GM19438 (cell line): ENCODE measurements around the gene HNRNPA1.
"Not testable (repeated sequence)": the region's sequence is repeated elsewhere in the genome, so short reads cannot be mapped to it uniquely, and the experiment has no call there.

Experiments
- ATAC-seq: cut with Tn5 transposase; IDR thresholded peaks from one replicate; pipeline ENCODE4 v1.9.1; 2021; ENCODE audit warnings: low read depth; ENCODE audit not compliant: unreplicated experiment

HNRNPA1 gene

DNA sequence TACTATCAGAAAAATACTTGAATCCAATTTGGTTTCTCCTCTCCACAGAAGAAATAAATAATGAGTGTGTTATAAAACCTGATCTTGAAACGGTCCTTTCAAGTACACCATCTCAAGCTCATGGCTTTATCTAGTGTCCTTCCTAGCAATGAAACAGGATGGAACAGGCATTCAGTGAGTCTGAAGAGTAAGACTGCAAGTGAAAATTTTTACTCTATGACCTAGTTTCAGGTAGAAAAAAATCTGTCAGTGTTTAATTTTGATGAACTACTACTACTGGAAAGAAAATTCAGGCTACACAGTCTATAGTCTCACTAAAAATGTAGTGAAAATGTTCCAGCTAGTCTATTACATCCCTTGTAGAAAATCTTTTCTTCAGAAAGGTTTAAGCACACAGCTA lies 8.3 kb upstream of the HNRNPA1 start:
- no peak for ATAC-seq

GRCh38 chr12:54273981-54274380 lies 6.5 kb upstream of the HNRNPA1 start:
- ATAC-seq = no peak

DNA sequence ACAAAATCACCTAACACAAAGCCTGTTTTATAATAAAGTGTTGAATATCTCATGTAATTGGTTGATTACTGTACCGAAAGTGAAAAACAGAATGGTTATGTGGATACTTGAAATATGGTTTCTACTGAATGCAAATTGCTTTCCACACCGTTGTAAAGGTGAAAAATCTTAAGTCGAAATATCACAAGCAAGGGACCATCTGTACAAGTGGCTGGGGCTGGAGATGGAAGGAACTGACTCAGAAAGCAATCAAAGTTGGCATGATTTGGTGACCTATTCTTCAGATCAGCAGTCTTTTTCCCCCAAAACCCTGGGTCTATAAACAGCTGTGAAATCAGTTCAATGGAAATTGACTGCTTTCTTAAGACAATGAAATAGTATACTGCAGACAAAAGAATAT lies 4.2 kb upstream of the HNRNPA1 start:
- ATAC-seq = no peak

DNA sequence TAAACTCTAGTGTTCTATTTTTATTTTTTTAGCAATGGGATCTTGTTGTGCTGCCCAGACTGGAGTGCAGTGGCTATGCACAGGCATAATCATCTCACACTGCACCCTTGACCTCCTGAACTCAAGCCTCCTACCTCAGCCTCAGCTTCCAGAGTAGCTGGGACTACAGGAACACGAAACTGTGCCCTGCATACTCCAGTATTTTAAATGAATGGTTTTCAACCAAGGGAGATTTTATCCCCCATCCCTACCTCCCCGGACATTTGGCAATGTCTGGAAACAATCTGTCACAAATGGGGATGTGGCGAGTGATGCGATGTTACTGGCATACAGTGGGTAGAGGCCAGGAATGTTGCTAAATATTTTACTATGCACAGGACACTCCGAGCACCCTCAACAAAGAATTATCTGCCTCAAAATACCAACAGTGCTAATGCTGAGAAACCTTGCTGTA lies 2.7 kb upstream of the HNRNPA1 start:
- ATAC-seq = no peak

DNA sequence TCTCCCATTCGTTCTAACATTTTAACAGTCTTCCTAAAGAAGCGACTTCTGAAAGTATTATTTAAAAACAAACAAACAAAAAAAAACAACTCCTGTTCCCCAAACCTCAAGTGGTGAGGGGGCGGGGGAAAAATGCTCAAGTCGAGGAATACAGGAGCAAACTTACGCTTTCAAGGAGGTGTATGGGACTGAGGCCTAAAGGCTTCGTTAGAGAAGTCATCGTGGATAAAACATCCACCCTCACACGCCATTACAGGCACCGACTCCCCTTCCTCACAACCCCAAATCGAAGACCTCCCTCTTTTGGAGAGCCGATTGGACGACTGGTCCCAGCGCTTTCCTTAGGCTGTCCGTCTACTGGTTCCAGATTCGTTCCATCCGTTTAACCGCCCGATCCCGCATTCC lies 1.3 kb upstream of the HNRNPA1 start:
- ATAC-seq = no peak

GRCh38 chr12:54279632-54280467 lies 676 bp upstream of the HNRNPA1 start, which contains the start of gene CBX5:
CBX5 (minus strand) TSS chr12:54280122; CDS start chr12:54257650, 22,472 bp downstream.
- ATAC-seq = peak; percentile 65

- not testable (repeated sequence) for ATAC-seq
Measured at GRCh38 chr12:54281261-54281638, 724 bp downstream of the HNRNPA1 start.

DNA sequence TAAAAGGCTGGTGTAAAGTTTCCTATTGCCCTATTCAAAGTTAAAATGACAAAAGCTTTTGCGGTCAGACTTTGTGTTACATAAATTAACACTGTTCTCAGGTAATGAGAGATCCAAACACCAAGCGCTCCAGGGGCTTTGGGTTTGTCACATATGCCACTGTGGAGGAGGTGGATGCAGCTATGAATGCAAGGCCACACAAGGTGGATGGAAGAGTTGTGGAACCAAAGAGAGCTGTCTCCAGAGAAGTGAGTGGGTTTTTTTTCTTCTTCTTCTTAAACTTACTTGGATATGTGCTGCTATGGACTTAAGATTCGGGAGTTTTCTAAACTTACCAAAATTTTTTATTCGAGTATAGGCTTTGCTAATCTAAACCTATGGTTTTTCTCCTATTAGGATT lies 1.2 kb downstream of the HNRNPA1 start:
- not testable (repeated sequence) for ATAC-seq

DNA sequence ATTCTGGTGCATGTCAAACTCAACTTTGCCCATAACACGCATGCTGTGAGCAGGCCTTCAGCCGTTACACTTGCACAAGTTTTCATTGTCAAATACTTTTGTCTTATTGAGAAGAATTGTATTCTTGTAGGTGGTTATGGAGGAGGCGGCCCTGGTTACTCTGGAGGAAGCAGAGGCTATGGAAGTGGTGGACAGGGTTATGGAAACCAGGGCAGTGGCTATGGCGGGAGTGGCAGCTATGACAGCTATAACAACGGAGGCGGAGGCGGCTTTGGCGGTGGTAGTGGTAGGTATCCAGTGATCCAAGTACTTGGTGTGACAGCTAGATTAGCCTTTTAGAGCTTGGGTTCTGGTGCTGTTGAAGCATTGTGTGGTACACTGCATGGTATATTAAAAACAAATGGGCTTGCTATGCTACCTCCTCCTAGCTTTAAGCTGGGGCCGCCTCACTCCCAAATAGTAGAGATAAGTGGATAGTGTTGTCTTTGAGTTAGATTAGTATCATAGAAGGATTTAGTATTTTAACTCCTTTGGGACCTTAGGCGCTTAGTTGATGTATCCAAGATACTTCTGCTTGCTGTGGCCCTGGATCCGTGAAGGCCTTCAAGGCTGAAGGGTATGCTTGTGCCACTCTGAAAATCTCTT lies 2.5 kb downstream of the HNRNPA1 start:
- ATAC-seq = no peak

DNA sequence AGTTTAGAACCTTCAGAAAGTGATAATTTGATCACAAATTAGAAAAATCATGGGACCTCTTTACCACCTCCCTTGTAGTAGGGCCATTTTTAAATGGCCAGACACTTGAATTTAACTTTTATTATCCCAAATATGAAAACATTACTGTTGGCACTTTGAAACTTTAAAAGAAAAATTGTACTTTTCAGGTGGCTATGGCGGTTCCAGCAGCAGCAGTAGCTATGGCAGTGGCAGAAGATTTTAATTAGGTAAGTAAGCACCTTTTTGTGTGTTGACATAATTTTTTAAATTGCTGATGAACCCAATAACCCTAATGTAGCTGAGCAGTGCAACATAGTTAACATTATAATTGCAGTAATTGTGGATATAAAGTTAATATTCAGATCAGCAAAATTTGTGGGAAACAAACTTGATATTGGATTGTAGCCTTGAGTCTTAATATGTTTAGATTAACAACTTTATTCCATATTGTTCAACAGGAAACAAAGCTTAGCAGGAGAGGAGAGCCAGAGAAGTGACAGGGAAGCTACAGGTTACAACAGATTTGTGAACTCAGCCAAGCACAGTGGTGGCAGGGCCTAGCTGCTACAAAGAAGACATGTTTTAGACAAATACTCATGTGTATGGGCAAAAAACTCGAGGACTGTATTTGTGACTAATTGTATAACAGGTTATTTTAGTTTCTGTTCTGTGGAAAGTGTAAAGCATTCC lies 3.7 kb downstream of the HNRNPA1 start:
- not testable (repeated sequence) for ATAC-seq

GRCh38 chr12:54285150-54286041 lies 4.9 kb downstream of the HNRNPA1 start:
- ATAC-seq = no peak

GRCh38 chr12:54286042-54287030 lies 5.8 kb downstream of the HNRNPA1 start:
- ATAC-seq = no peak

DNA sequence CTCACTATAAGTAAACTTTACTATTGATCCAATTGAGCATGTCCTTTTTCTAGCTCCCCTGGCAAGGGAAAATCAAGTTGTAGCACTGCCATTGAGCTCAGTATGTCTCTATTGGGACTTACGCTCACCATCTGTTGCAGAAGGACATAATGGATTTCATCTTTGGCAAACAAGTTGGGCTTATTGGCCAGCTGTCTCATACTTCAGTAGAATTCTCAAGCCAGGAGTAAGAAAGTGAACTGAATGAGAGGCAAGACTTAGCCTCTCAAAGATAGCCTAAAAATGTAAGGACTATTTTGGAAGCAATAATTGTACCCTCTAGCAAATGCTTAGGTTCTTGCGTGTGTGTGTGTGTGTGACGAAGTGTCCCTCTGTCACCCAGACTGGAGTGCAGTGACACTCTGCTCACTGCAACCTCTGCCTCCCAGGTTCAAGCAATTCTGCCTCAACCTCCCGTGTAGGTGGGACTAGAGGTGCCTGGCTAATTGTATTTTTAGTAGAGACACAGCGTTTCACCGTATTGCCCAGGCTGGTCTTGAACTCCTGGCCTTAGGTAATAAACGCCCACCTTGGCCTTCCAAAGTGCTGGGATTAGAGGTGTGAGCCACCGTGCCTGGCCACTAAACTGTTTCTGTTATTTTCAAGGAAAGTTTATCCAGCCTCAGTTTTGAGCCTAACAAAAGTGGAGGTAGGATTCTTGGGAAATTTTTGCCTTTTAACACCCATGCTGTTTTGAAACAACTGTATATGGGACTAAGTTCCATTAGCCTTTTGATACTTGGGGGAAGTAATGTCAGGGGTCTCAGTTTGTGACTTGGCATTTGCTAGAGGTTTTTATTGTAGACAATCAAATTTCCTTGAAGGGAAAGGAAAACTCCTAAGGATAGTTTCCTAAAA lies 7.0 kb downstream of the HNRNPA1 start:
- ATAC-seq = no peak

GRCh38 chr12:54292083-54292930 lies 11.8 kb downstream of the HNRNPA1 start:
- no peak for ATAC-seq

- ATAC-seq = no peak
Measured at GRCh38 chr12:54292931-54293241, 12.4 kb downstream of the HNRNPA1 start.

DNA sequence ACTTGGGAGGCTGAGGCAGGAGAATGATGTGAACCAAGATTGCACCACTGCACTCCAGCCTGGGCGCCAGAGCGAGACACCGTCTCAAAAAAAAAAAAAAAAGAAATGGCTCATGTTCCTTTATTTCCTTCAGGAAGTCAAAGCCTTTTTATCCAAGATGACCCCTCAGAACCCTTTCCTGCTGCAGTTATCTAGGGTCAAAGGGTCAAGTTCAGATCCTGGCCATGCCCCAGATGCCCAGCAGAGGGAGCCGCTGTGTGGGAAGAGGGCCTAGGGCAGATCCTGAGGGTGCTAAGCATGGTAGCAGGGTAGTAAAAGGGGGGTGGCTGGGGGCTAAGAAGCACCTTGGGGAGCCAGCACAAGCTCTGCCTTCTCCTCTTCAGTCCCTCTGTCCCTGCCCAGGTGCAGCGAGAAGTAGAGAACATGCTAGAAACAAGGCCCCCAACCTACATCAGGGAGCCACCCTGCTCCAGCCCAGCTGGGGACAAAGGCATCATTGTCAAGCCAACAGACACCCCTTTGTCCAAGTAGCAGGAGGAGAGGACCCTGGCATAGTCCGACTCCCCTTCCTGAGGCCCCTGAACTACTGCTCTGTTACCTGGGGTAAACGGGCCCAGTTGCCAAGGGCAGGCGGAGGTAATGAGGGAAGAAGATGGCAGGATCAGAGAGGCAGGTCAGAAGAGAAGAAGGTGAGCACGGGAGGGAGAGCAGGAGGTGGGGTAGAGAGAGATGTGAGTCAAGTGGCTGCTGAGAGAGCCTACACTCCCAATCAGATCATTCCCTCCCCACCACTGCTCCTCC lies 13.8 kb downstream of the HNRNPA1 start:
- no peak for ATAC-seq
